GM12878 (cell line): ENCODE data around the gene PRUNE1. TPM values are rescaled to one million over a fixed set of nuclear protein-coding genes. Genes with fewer than 3 reads are reported as not detected.

ENCODE experiments used
- ATAC-seq: fragments of 200-7000 bp; cut with Tn5 transposase; 3 replicates; pipeline ENCODE4 v1.9.1; 2020; ENCODE audit warnings: mild to moderate bottlenecking, moderate library complexity
- BruUV-seq: library from RNA; stranded (reverse); fragments of 400-500 nt; replicated peaks from 2 replicates; lab custom pipeline; 2021; lab: Mats Ljungman, UMichigan
- CTCF ChIA-PET: fragments of 300-600 bp; sonication (Branson Sonifier 250); formaldehyde crosslinking; extraction: SDS; loops from one replicate; lab custom pipeline; 2021; ENCODE audit warnings: inconsistent platforms; lab: Yijun Ruan, JAX
- POLR2A ChIA-PET: fragments of 350-600 bp; formaldehyde crosslinking; extraction: SDS; loops from one replicate; lab custom pipeline; 2021; ENCODE audit warnings: inconsistent platforms; lab: Charles Lee
- RAD21 ChIA-PET: fragments of 300-600 bp; sonication (Branson Sonifier 250); formaldehyde crosslinking; loops from one replicate; lab custom pipeline; 2023; ENCODE audit warnings: antibody characterized with exemption; ENCODE audit not compliant: unreplicated experiment; lab: Charles Lee
- SMC1A ChIA-PET: fragments of 300-600 bp; sonication (Branson Sonifier 250); formaldehyde crosslinking; loops from one replicate; lab custom pipeline; 2023; ENCODE audit not compliant: unreplicated experiment, uncharacterized antibody; lab: Charles Lee
- DNase-seq: peaks from one replicate; pipeline ENCODE4 v3.0.0-alpha.2; 2011; ENCODE audit warnings: low read depth, low spot score
- FAIRE-seq: peaks from 3 replicates; lab custom pipeline; 2011; peaks lifted over from hg19 to GRCh38; lab: Jason Lieb, UNC
- H2AFZ ChIP-seq: 2 replicates; pipeline ENCODE4 v1.6.0; 2011; ENCODE audit warnings: low read depth, low read length, control low read depth; ENCODE audit not compliant: control insufficient read depth
- H3K27ac ChIP-seq: 2 replicates; pipeline ENCODE4 v1.5.1; 2011; ENCODE audit warnings: control low read depth; ENCODE audit not compliant: control insufficient read depth, insufficient read depth
- H3K27me3 ChIP-seq, 2 experiments: replicated peaks in 1 of 2; 2 replicates each; pipeline versions ENCODE4 v1.6.0 to v1.6.1; 2011; ENCODE audit warnings: low read length in 1 of 2; ENCODE audit not compliant: control insufficient read depth in 2 of 2, insufficient read depth in 2 of 2
- H3K36me3 ChIP-seq, 2 experiments: 2 replicates each; pipeline ENCODE4 v1.5.1; 2011; ENCODE audit warnings: low read length in 1 of 2; ENCODE audit not compliant: control insufficient read depth in 2 of 2, insufficient read depth in 2 of 2
- H3K4me1 ChIP-seq: 2 replicates; pipeline ENCODE4 v1.6.1; 2011; ENCODE audit warnings: mild to moderate bottlenecking, low read length, moderate library complexity, mixed read lengths; ENCODE audit not compliant: control insufficient read depth, insufficient read depth
- H3K4me2 ChIP-seq: 2 replicates; pipeline ENCODE4 v1.6.0; 2011; ENCODE audit warnings: control low read depth; ENCODE audit not compliant: control insufficient read depth, insufficient read depth
- H3K4me3 ChIP-seq: fragments of 200-600 bp; sonication (generic); 2 replicates; pipeline ENCODE4 v1.5.1; 2016
- H3K79me2 ChIP-seq: 2 replicates; pipeline ENCODE4 v1.6.0; 2011; ENCODE audit warnings: low read length; ENCODE audit not compliant: control insufficient read depth, insufficient read depth
- H3K9ac ChIP-seq: 2 replicates; pipeline ENCODE4 v1.8.0; 2011; ENCODE audit warnings: low read length, control low read depth, mixed read lengths; ENCODE audit not compliant: control insufficient read depth, insufficient read depth
- H3K9me3 ChIP-seq: replicated peaks from 3 replicates; pipeline ENCODE4 v1.5.1; 2011; ENCODE audit warnings: mild to moderate bottlenecking, low read length; ENCODE audit not compliant: control insufficient read depth, insufficient read depth
- H4K20me1 ChIP-seq: 2 replicates; pipeline ENCODE4 v1.6.0; 2011; ENCODE audit not compliant: control insufficient read depth, insufficient read depth
- BHLHE40 ChIP-seq, 2 experiments: fragments of 450-650 bp in 1 of 2; IDR thresholded peaks; 2 replicates each; pipeline ENCODE4 v1.6.1; 2011 to 2017; ENCODE audit warnings: low read depth in 2 of 2, borderline replicate concordance in 1 of 2, improper control_type of control experiment in 1 of 2, low read length in 1 of 2, mild to moderate bottlenecking in 1 of 2
- CBX3 ChIP-seq: fragments of 200-600 bp; sonication (generic); IDR thresholded peaks from 2 replicates; pipeline ENCODE4 v1.6.1; 2016; ENCODE audit warnings: low read depth, borderline replicate concordance
- DPF2 ChIP-seq: fragments of 450-650 bp; IDR thresholded peaks from 2 replicates; pipeline ENCODE4 v1.6.1; 2017; ENCODE audit warnings: mild to moderate bottlenecking
- E2F4 ChIP-seq: IDR thresholded peaks from 2 replicates; pipeline ENCODE4 v1.6.1; 2012; ENCODE audit warnings: low read depth, low read length, improper control_type of control experiment
- GABPA ChIP-seq: IDR thresholded peaks from 2 replicates; pipeline ENCODE4 v1.6.1; 2014; ENCODE audit warnings: antibody characterized with exemption, low read depth, mild to moderate bottlenecking, inconsistent platforms
- IKZF2 ChIP-seq, 2 experiments: fragments of 450-650 bp; IDR thresholded peaks; 2 replicates each; pipeline ENCODE4 v1.6.1; 2017; ENCODE audit warnings: mild to moderate bottlenecking in 2 of 2, moderate library complexity in 2 of 2
- KAT2A ChIP-seq: conservative IDR thresholded peaks from 2 replicates; pipeline ENCODE4 v1.6.1; 2011; ENCODE audit warnings: low read depth, low read length; ENCODE audit not compliant: control insufficient read depth
- KLF5 ChIP-seq: fragments of 450-650 bp; IDR thresholded peaks from 2 replicates; pipeline ENCODE4 v1.6.1; 2014; ENCODE audit warnings: mild to moderate bottlenecking; ENCODE audit not compliant: partially characterized antibody
- NFYB ChIP-seq: IDR thresholded peaks from 2 replicates; pipeline ENCODE4 v1.6.1; 2011; ENCODE audit warnings: low read depth, mild to moderate bottlenecking, low read length, improper control_type of control experiment, moderate library complexity; ENCODE audit not compliant: insufficient read depth
- NR2C2 ChIP-seq: IDR thresholded peaks from 2 replicates; pipeline ENCODE4 v1.6.1; 2011; ENCODE audit warnings: borderline replicate concordance, low read depth; ENCODE audit not compliant: control insufficient read depth, insufficient read length
- PBX3 ChIP-seq: IDR thresholded peaks from 2 replicates; pipeline ENCODE4 v1.6.1; 2011; ENCODE audit warnings: mild to moderate bottlenecking, low read depth, low read length, moderate library complexity; ENCODE audit not compliant: insufficient replicate concordance
- POLR2AphosphoS5 ChIP-seq: IDR thresholded peaks from 2 replicates; pipeline ENCODE4 v1.6.1; 2011; ENCODE audit warnings: mild to moderate bottlenecking, low read length, inconsistent platforms
- ZBTB33 ChIP-seq: fragments of 450-650 bp; IDR thresholded peaks from 2 replicates; pipeline ENCODE4 v1.6.1; 2017; ENCODE audit warnings: mild to moderate bottlenecking
- ZNF274 ChIP-seq: IDR thresholded peaks from one replicate; pipeline ENCODE4 v1.8.0; 2011; ENCODE audit not compliant: insufficient read length, insufficient read depth
- WGBS: methylation state at CpG from one replicate; pipeline ENCODE4 v1.1.6; 2016; ENCODE audit warnings: low lambda C conversion rate; ENCODE audit not compliant: insufficient replicate concordance, insufficient coverage; ENCODE audit errors: missing lambda C conversion rate; 5-methylcytosine and 5-hydroxymethylcytosine counted together
- in situ Hi-C: fragments of 300-500 bp; cut with MboI; formaldehyde crosslinking; loops from 9 replicates; pipeline ENCODE4 v1.14.3; 2018; ENCODE audit warnings: mixed read lengths
- intact Hi-C: fragments of 100-400 bp; cut with micrococcal nuclease; formaldehyde crosslinking; loops from one replicate; pipeline ENCODE4 v1.14.2; 2022; ENCODE audit not compliant: unreplicated experiment
- polyA plus RNA-seq, 11 experiments: library from polyadenylated mRNA; depleted of rRNA in 4 of 11; unstranded in 6 of 11; stranded (reverse) in 5 of 11; fragments of >200 nt; fragmentation: Nextera tagmentation in 4 of 11; fragmentation: Illumina TruSeq in 1 of 11; extraction: Ambion mirVana in 4 of 11; extraction: Trizol in 1 of 11; gene quantifications; 1 replicate in 1 of 11; 2 replicates in 10 of 11; pipeline versions ENCODE4 v1.2.1 to v1.2.3, GENCODE V29; 2011 to 2016; ENCODE audit warnings: inconsistent platforms in 2 of 11, missing spikeins in 2 of 11, low read depth in 1 of 11
- total RNA-seq, 4 experiments: library from RNA; depleted of rRNA in 3 of 4; stranded (reverse); fragments of >200 nt in 3 of 4; fragmentation: Illumina TruSeq in 1 of 4; extraction: Trizol in 1 of 4; gene quantifications; 2 replicates each; pipeline versions ENCODE4 v1.2.1 to v1.2.3, GENCODE V29; 2013 to 2021

PRUNE1 gene
- total and polyA plus RNA-seq, 10 of the 15 experiments (the other 5 are each of a cell fraction or from before 2014, with no cell fraction given): 4.7 to 24.5 (median 12.4) TPM

- TF ChIP-seq GABPA (no peak), ZBTB33 (no peak)
Observed at GRCh38 chr1:151056149-151056548, 47.9 kb downstream of the PRUNE1 start (continued).

- in situ Hi-C loops: no loop called here
- ATAC-seq: peak; percentile 1; the same call in 2 of the 3 replicates
- TF ChIP-seq DPF2 (no peak), KLF5 (no peak), CBX3 (no peak), E2F4 (no peak), POLR2AphosphoS5 (no peak; the same call in 1 of the 2 replicates), ZNF274 (no peak), BHLHE40 (IDR thresholded peaks at IDR 0.05; ENCODE audit: borderline replicate concordance in 1 of 2, low read depth in 2 of 2, low read length in 1 of 2) (no peak), PBX3 (no peak), NFYB (no peak), IKZF2 (IDR thresholded peaks at IDR 0.05) (no peak), KAT2A (no peak), NR2C2 (no peak)
- POLR2A ChIA-PET: interaction anchor here (0.6 to 5.8 kb wide), 6 partner anchors 10 to 323 kb away, joined by 4 to 65 read pairs (median 4); partner anchors contain the start of genes C1orf56, GABPB2 and SETDB1
- Histone ChIP-seq H3K4me2 (peak overlapping the region; percentile 74), H3K4me1 (peaks cover 28% of the 10 kb centered on the region), H3K27ac (peak overlapping the region; percentile 97), H3K79me2 (peaks cover 55% of the 10 kb centered on the region), H3K27me3 (no peaks in the 10 kb centered on the region), H3K4me3 (peak overlapping the region; percentile 93), H3K36me3 (peaks cover 11 to 26% of the 10 kb centered on the region in 2 experiments), H3K9ac (peak overlapping the region; percentile 94), H4K20me1 (peaks cover 3% of the 10 kb centered on the region; the same call in 1 of the 2 replicates), H3K9me3 (no peaks in the 10 kb centered on the region), H2AFZ (no peak overlapping the region)
- DNase-seq: no peak
- under 1% methylated on average over 10 of the region's 10 CpGs for WGBS
- intact Hi-C loops: loop anchor here (1.0 to 2.0 kb wide), 2 partner anchors 12 to 34 kb away; partner anchors contain the start of gene GABPB2
- SMC1A ChIA-PET: interaction anchor here (0.9 to 3.6 kb wide), 7 partner anchors 12 to 98 kb away, joined by 3 to 12 read pairs (median 6); partner anchors contain the start of genes GABPB2, MINDY1 and TNFAIP8L2
- FAIRE-seq: no peak
- BruUV-seq: TSS peak; percentile 70
- RAD21 ChIA-PET: interaction anchor here (1.2 to 1.6 kb wide), 4 partner anchors 41 to 100 kb away, joined by 3 to 8 read pairs (median 6); partner anchors contain the start of gene TNFAIP8L2
- CTCF ChIA-PET: interaction anchor here (0.6 to 7.4 kb wide), 13 partner anchors 9 to 53 kb away, joined by 3 to 76 read pairs (median 4); partner anchors contain the start of genes C1orf56, GABPB2 and MINDY1
Observed at GRCh38 chr1:151058692-151059091, 50.4 kb downstream of the PRUNE1 start.
